H1 (cell line): ENCODE data around the gene CDK15. TPM values are rescaled to one million over a fixed set of nuclear protein-coding genes. Genes with fewer than 3 reads are reported as not detected.

Experiments
- CTCF ChIA-PET: fragments of 300-600 bp; sonication (Branson Sonifier 250); formaldehyde crosslinking; loops from one replicate; lab custom pipeline; 2021; ENCODE audit not compliant: partially characterized antibody; lab: Charles Lee
- POLR2A ChIA-PET: fragments of 300-600 bp; sonication (Branson Sonifier 250); formaldehyde crosslinking; loops from one replicate; lab custom pipeline; 2021; ENCODE audit warnings: inconsistent platforms; ENCODE audit not compliant: partially characterized antibody; lab: Charles Lee
- DNase-seq, 2 experiments: peaks; one replicate each; pipeline versions ENCODE4 v3.0.0 to v3.0.0-alpha.2; 2010 to 2022; ENCODE audit warnings: low spot score in 2 of 2, low read depth in 1 of 2, mixed read lengths in 1 of 2
- FAIRE-seq: peaks from 2 replicates; lab custom pipeline; 2011; peaks lifted over from hg19 to GRCh38; lab: Jason Lieb, UNC
- H2AFZ ChIP-seq: 2 replicates; pipeline ENCODE4 v1.8.1; 2012; ENCODE audit warnings: low read length, inconsistent platforms
- H2AK5ac ChIP-seq: 2 replicates; pipeline ENCODE4 v1.6.1; 2013; ENCODE audit warnings: low read depth, low read length
- H2BK120ac ChIP-seq: replicated peaks from 2 replicates; pipeline ENCODE3; 2013; ENCODE audit warnings: low read depth, low read length, inconsistent platforms
- H2BK12ac ChIP-seq: 2 replicates; pipeline ENCODE4 v1.6.1; 2013; ENCODE audit warnings: low read depth, low read length
- H2BK15ac ChIP-seq: 2 replicates; pipeline ENCODE4 v1.6.1; 2013; ENCODE audit warnings: low read length
- H2BK20ac ChIP-seq: 2 replicates; pipeline ENCODE4 v1.6.1; 2013; ENCODE audit warnings: low read length
- H2BK5ac ChIP-seq: 2 replicates; pipeline ENCODE4 v1.6.1; 2013; ENCODE audit warnings: low read depth, low read length
- H3K14ac ChIP-seq: 2 replicates; pipeline ENCODE4 v1.6.1; 2013; ENCODE audit warnings: inconsistent platforms; ENCODE audit not compliant: insufficient read length
- H3K18ac ChIP-seq: 2 replicates; pipeline ENCODE4 v1.6.1; 2013; ENCODE audit warnings: low read length; ENCODE audit errors: extremely low read depth
- H3K23ac ChIP-seq: 2 replicates; pipeline ENCODE4 v1.6.1; 2013; ENCODE audit warnings: inconsistent platforms; ENCODE audit not compliant: insufficient read length
- H3K23me2 ChIP-seq: 2 replicates; pipeline ENCODE4 v1.6.1; 2013; ENCODE audit warnings: low read depth, low read length
- H3K27ac ChIP-seq: 2 replicates; pipeline ENCODE4 v1.6.1; 2011; ENCODE audit warnings: low read depth, low read length, inconsistent platforms
- H3K27me3 ChIP-seq, 4 experiments: replicated peaks in 1 of 4; 1 replicate in 1 of 4; 2 replicates in 3 of 4; pipeline versions ENCODE4 v1.6.1 to v1.8.1; 2011 to 2013; ENCODE audit warnings: low read length in 3 of 4, mild to moderate bottlenecking in 3 of 4, inconsistent platforms in 2 of 4, mixed read lengths in 2 of 4, moderate library complexity in 1 of 4; ENCODE audit not compliant: control insufficient read depth in 3 of 4, insufficient read depth in 3 of 4; ENCODE audit errors: extremely low read depth in 1 of 4
- H3K36me3 ChIP-seq, 4 experiments: 2 replicates each; pipeline versions ENCODE4 v1.6.1 to v1.8.1; 2011 to 2013; ENCODE audit warnings: mild to moderate bottlenecking in 4 of 4, low read length in 3 of 4, moderate library complexity in 2 of 4, control low read depth in 1 of 4, inconsistent platforms in 1 of 4; ENCODE audit not compliant: insufficient read depth in 4 of 4, control insufficient read depth in 2 of 4
- H3K4ac ChIP-seq: replicated peaks from 2 replicates; pipeline ENCODE3; 2013; ENCODE audit warnings: low read length, low read depth, mixed read lengths, inconsistent platforms; ENCODE audit not compliant: insufficient read length
- H3K4me1 ChIP-seq, 4 experiments: replicated peaks in 1 of 4; 1 replicate in 1 of 4; 2 replicates in 3 of 4; pipeline versions ENCODE4 v1.6.1 to v1.8.1; 2011 to 2013; ENCODE audit warnings: low read length in 3 of 4, inconsistent platforms in 2 of 4, mixed read lengths in 1 of 4; ENCODE audit not compliant: insufficient read depth in 4 of 4, control insufficient read depth in 3 of 4
- H3K4me2 ChIP-seq, 2 experiments: 2 replicates each; pipeline versions ENCODE4 v1.6.1 to v1.8.1; 2011 to 2013; ENCODE audit warnings: low read depth in 2 of 2, low read length in 2 of 2, control low read depth in 1 of 2, inconsistent platforms in 1 of 2, mild to moderate bottlenecking in 1 of 2; ENCODE audit not compliant: insufficient read depth in 1 of 2
- H3K4me3 ChIP-seq, 4 experiments: fragments of 200-600, 300-600 bp in 1 of 4; sonication (generic), shearing (Covaris generic), sonication (Bioruptor Twin) in 1 of 4; 2 replicates each; pipeline versions ENCODE4 v1.5.1 to v1.8.1; 2011 to 2016; ENCODE audit warnings: low read length in 4 of 4, low read depth in 3 of 4, control low read depth in 2 of 4, inconsistent platforms in 2 of 4, mild to moderate bottlenecking in 2 of 4, mixed read lengths in 1 of 4, moderate library complexity in 1 of 4; ENCODE audit not compliant: insufficient read depth in 2 of 4; ENCODE audit errors: extremely low read depth in 1 of 4
- H3K56ac ChIP-seq: replicated peaks from 2 replicates; pipeline ENCODE3; 2013; ENCODE audit warnings: low read depth, mild to moderate bottlenecking, mixed read lengths, low read length, inconsistent platforms; ENCODE audit not compliant: insufficient read length
- H3K79me1 ChIP-seq: 2 replicates; pipeline ENCODE4 v1.6.1; 2013; ENCODE audit warnings: low read depth, low read length, control low read depth
- H3K79me2 ChIP-seq, 2 experiments: 2 replicates each; pipeline versions ENCODE4 v1.6.1 to v1.8.1; 2012 to 2013; ENCODE audit warnings: low read length in 2 of 2, mild to moderate bottlenecking in 2 of 2, inconsistent platforms in 1 of 2; ENCODE audit not compliant: insufficient read depth in 2 of 2, control insufficient read depth in 1 of 2
- H3K9ac ChIP-seq, 4 experiments: replicated peaks in 1 of 4; 1 replicate in 1 of 4; 2 replicates in 3 of 4; pipeline versions ENCODE4 v1.6.1 to v1.8.1; 2011 to 2013; ENCODE audit warnings: low read depth in 3 of 4, low read length in 3 of 4, control low read depth in 2 of 4, mild to moderate bottlenecking in 2 of 4, moderate library complexity in 2 of 4, inconsistent platforms in 1 of 4; ENCODE audit errors: extremely low read depth in 1 of 4
- H3K9me3 ChIP-seq, 2 experiments: 2 replicates each; pipeline versions ENCODE4 v1.6.1 to v1.8.1; 2012 to 2013; ENCODE audit warnings: mild to moderate bottlenecking in 2 of 2, moderate library complexity in 2 of 2, control low read depth in 1 of 2, inconsistent platforms in 1 of 2, low read depth in 1 of 2, low read length in 1 of 2, mixed read lengths in 1 of 2; ENCODE audit not compliant: insufficient read depth in 2 of 2
- H4K20me1 ChIP-seq, 2 experiments: replicated peaks in 1 of 2; 2 replicates each; pipeline versions ENCODE3 to v1.8.1; 2011 to 2013; ENCODE audit warnings: inconsistent platforms in 2 of 2, low read length in 2 of 2, mild to moderate bottlenecking in 1 of 2; ENCODE audit not compliant: insufficient read depth in 2 of 2, control insufficient read depth in 1 of 2
- H4K5ac ChIP-seq: 2 replicates; pipeline ENCODE4 v1.6.1; 2013; ENCODE audit warnings: low read length, low read depth, mixed read lengths, inconsistent platforms; ENCODE audit not compliant: insufficient read length
- H4K8ac ChIP-seq: 2 replicates; pipeline ENCODE4 v1.8.0; 2013; ENCODE audit warnings: mild to moderate bottlenecking, moderate library complexity, low read length, inconsistent platforms; ENCODE audit not compliant: insufficient read depth; ENCODE audit errors: extremely low read depth
- H4K91ac ChIP-seq: replicated peaks from 2 replicates; pipeline ENCODE3; 2013; ENCODE audit warnings: low read length, mixed read lengths, inconsistent platforms; ENCODE audit not compliant: insufficient read length
- ASH2L ChIP-seq: fragments of 200-600, 300-600 bp; sonication (generic); IDR thresholded peaks from one replicate; pipeline ENCODE4 v1.7.1; 2017; ENCODE audit warnings: low read length
- BACH1 ChIP-seq: IDR thresholded peaks from 2 replicates; pipeline ENCODE4 v1.6.1; 2012; ENCODE audit warnings: low read length, improper control_type of control experiment
- BCL11A ChIP-seq, 2 experiments: IDR thresholded peaks; one replicate each; pipeline ENCODE4 v1.6.1; 2011; ENCODE audit warnings: low read depth in 2 of 2, low read length in 2 of 2, mild to moderate bottlenecking in 2 of 2
- EGR1 ChIP-seq: IDR thresholded peaks from 2 replicates; pipeline ENCODE4 v1.6.1; 2011; ENCODE audit warnings: low read depth, low read length, borderline replicate concordance
- POU5F1 ChIP-seq: IDR thresholded peaks from 2 replicates; pipeline ENCODE4 v1.6.1; 2011; ENCODE audit warnings: low read depth, mild to moderate bottlenecking, low read length, moderate library complexity
- SUZ12 ChIP-seq: fragments of 200-600 bp; sonication (generic); IDR thresholded peaks from 2 replicates; pipeline ENCODE4 v1.6.1; 2012; ENCODE audit warnings: mild to moderate bottlenecking, inconsistent platforms, low read length, moderate library complexity, mixed read lengths
- YY1 ChIP-seq: IDR thresholded peaks from 2 replicates; pipeline ENCODE4 v1.6.1; 2011; ENCODE audit warnings: low read depth, mild to moderate bottlenecking, low read length
- polyA plus RNA-seq, 7 experiments: library from polyadenylated mRNA; depleted of rRNA in 3 of 7; stranded (reverse) in 5 of 7; unstranded in 2 of 7; fragments of >200 nt in 5 of 7; fragments of 200-250 nt in 2 of 7; gene quantifications; 1 replicate in 5 of 7; 2 replicates in 1 of 7; 4 replicates in 1 of 7; pipeline versions ENCODE4 v1.2.1 to v1.2.3, GENCODE V29; 2011 to 2013; ENCODE audit warnings: missing spikeins in 2 of 7, mixed read lengths in 2 of 7
- total RNA-seq: library from RNA; stranded (reverse); fragmentation: NEBNext Ultra II Directional; extraction: Animal tissue kit (Norgen Biotek cat#: 25700); gene quantifications from 2 replicates; pipeline ENCODE4 v1.2.1, GENCODE V29; 2021

The CDK15 gene
- total and polyA plus RNA-seq, 2 of the 8 experiments (the other 6 are each of a cell fraction or from before 2014, with no cell fraction given): 0.03 TPM; not detected in 1

GRCh38 chr2:201777043-201777442, 29.3 kb upstream of the CDK15 start:
- H3K14ac ChIP-seq: no peak overlapping the region
- no peak overlapping the region for H2BK15ac ChIP-seq
- H4K20me1 ChIP-seq: no peaks in the 10 kb centered on the region
- no peak overlapping the region for H3K23ac ChIP-seq
- ChIA-PET CTCF (no interaction called here), POLR2A (no interaction called here)
- H2BK5ac ChIP-seq: no peak overlapping the region
- no peak overlapping the region for H3K27ac ChIP-seq
- H3K4me1 ChIP-seq: peaks cover 3 to 13% (median 8%) of the 10 kb centered on the region in 4 experiments; a peak in 5 of 7 replicates
- FAIRE-seq (no peak), DNase-seq (no peak)
- H3K9me3 ChIP-seq: no peaks in the 10 kb centered on the region
- peaks cover 14% of the 10 kb centered on the region for H3K23me2 ChIP-seq
- no peak overlapping the region for H4K91ac ChIP-seq
- no peak overlapping the region for H3K4ac ChIP-seq
- no peak overlapping the region for H4K5ac ChIP-seq
- no peak overlapping the region for H3K4me3 ChIP-seq
- no peak overlapping the region for H3K18ac ChIP-seq
- no peak overlapping the region for H2AFZ ChIP-seq
- no peak overlapping the region for H2AK5ac ChIP-seq
- no peak overlapping the region for H2BK20ac ChIP-seq
- H3K4me2 ChIP-seq: no peak overlapping the region
- H3K9ac ChIP-seq: no peak overlapping the region
- no peaks in the 10 kb centered on the region for H3K27me3 ChIP-seq
- H3K79me2 ChIP-seq: peaks cover 3 to 75% of the 10 kb centered on the region in 2 experiments; a peak in 3 of 4 replicates
- no peak overlapping the region for H3K56ac ChIP-seq
- no peak overlapping the region for H2BK120ac ChIP-seq
- H3K36me3 ChIP-seq: no peaks in the 10 kb centered on the region
- H3K79me1 ChIP-seq: no peaks in the 10 kb centered on the region; the same call in 1 of the 2 replicates
- no peak overlapping the region for H2BK12ac ChIP-seq
- H4K8ac ChIP-seq: no peak overlapping the region
- TF ChIP-seq SUZ12: no peak
- no peak for TF ChIP-seq BACH1
- TF ChIP-seq YY1: no peak
- TF ChIP-seq EGR1: no peak
- TF ChIP-seq POU5F1: no peak
- TF ChIP-seq BCL11A (IDR thresholded peaks at IDR 0.05; ENCODE audit: low read depth in 2 of 2, low read length in 2 of 2): no peak
- no peak for TF ChIP-seq ASH2L
